Stimulated activated CD4-positive, alpha-beta T cell treated with anti-CD3 and anti-CD28 coated beads, Interleukin-12 subunit alpha, Interleukin-12 subunit beta, amount 100 ng/mL, for 24 hours (primary cell): ENCODE data around the gene GATAD2A.
"Not testable (repeated sequence)": the region's sequence is repeated elsewhere in the genome, so short reads cannot be mapped to it uniquely, and the experiment has no call there.

Experiments
- DNase-seq, 2 experiments: peaks; one replicate each; pipeline ENCODE4 v3.0.0-alpha.2; 2020; ENCODE audit warnings: low read depth in 2 of 2

GATAD2A gene

GRCh38 chr19:19404879-19405860 is at the start of gene GATAD2A:
Gene GATAD2A, plus strand, starts transcription at chr19:19405675. Its CDS starts 59,671 bp downstream, at chr19:19465346.
- peak; percentile 81 to 83 for DNase-seq

GRCh38 chr19:19356500-19356899 is 49.0 kb upstream of the GATAD2A start:
- no peak for DNase-seq

GRCh38 chr19:19356901-19357566 is 48.4 kb upstream of the GATAD2A start:
- no peak for DNase-seq

- DNase-seq = peak; percentile 58 to 80
These were observed 44.3 kb upstream of the GATAD2A start for GRCh38 chr19:19361075-19361594.

- DNase-seq = no peak
These were observed 43.4 kb upstream of the GATAD2A start for GRCh38 chr19:19362075-19362474.

GRCh38 chr19:19366434-19367396 is 38.8 kb upstream of the GATAD2A start:
- DNase-seq = peak; percentile 45 to 60

- no peak for DNase-seq
These were observed 37.4 kb upstream of the GATAD2A start for GRCh38 chr19:19368087-19368486.

GRCh38 chr19:19371059-19371458 is 34.4 kb upstream of the GATAD2A start:
- no peak for DNase-seq

GRCh38 chr19:19372656-19373416 is 32.6 kb upstream of the GATAD2A start:
- DNase-seq = no peak

GRCh38 chr19:19379527-19379926 is 25.9 kb upstream of the GATAD2A start:
- no peak for DNase-seq

GRCh38 chr19:19380316-19380715 is 25.2 kb upstream of the GATAD2A start:
- not testable (repeated sequence) for DNase-seq

- no peak for DNase-seq
These were observed 24.2 kb upstream of the GATAD2A start for GRCh38 chr19:19381007-19381926.

- DNase-seq = no peak
These were observed 23.4 kb upstream of the GATAD2A start for GRCh38 chr19:19382118-19382517.

GRCh38 chr19:19384486-19384885 is 21.0 kb upstream of the GATAD2A start:
- DNase-seq = no peak

- DNase-seq = peak; percentile 99 to 100
These were observed 20.2 kb upstream of the GATAD2A start for GRCh38 chr19:19385131-19385895.

GRCh38 chr19:19385896-19386869 is 19.3 kb upstream of the GATAD2A start:
- DNase-seq = peak in 1 of 2 experiments; percentile 40

GRCh38 chr19:19387108-19387507 is 18.4 kb upstream of the GATAD2A start:
- no peak for DNase-seq
